GM21529 (cell line): Measurements from ENCODE around the gene P2RX6.

Experiments
- ATAC-seq: cut with Tn5 transposase; IDR thresholded peaks from one replicate; pipeline ENCODE4 v1.9.1; 2021; ENCODE audit not compliant: unreplicated experiment

The P2RX6 gene

DNA sequence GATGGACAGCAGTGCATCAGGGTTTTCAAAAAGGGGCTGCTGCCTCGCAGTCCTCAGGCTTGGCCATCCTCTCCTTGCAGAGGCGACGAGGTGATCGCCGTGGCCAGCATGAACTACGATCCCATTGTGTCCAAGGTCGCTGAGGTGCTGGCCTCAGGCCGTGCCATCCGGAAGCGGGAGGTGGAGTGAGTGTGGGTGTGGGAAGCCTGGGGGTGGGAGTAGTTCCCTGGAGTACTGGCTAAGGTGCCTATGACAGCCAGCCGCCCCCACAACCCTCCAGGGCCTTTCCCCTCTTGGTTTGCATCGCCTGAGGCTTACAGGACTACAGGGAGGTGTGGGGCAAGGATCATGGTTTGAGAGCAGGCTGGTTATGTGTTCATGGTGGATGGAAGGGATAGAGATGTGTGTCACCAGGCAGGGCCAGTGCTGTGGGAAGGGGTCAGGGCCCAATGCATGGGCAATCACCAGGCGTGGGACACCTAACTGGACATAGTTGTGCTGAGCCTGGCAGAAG is 35.0 kb upstream of the P2RX6 start:
- ATAC-seq: no peak

DNA sequence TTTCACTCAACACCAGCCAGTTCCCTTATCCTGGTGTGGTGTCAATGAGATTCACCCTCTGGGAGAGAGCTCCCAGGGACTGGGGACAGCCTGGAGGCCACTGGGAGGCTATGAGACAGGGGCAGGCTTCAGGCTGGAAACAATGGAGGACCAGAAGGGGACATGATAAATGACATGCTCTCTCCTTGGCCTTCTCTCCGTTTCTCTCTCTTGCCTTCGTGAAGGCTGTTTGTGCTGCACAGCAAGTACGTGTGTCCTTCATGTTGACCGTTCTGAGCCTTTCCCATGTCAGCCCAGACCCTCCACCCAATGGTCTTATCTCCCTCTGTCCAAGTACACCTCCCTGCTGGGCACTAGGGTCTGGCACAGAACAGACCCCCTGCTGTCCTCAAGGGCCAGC is 34.4 kb upstream of the P2RX6 start:
- ATAC-seq: no peak

DNA sequence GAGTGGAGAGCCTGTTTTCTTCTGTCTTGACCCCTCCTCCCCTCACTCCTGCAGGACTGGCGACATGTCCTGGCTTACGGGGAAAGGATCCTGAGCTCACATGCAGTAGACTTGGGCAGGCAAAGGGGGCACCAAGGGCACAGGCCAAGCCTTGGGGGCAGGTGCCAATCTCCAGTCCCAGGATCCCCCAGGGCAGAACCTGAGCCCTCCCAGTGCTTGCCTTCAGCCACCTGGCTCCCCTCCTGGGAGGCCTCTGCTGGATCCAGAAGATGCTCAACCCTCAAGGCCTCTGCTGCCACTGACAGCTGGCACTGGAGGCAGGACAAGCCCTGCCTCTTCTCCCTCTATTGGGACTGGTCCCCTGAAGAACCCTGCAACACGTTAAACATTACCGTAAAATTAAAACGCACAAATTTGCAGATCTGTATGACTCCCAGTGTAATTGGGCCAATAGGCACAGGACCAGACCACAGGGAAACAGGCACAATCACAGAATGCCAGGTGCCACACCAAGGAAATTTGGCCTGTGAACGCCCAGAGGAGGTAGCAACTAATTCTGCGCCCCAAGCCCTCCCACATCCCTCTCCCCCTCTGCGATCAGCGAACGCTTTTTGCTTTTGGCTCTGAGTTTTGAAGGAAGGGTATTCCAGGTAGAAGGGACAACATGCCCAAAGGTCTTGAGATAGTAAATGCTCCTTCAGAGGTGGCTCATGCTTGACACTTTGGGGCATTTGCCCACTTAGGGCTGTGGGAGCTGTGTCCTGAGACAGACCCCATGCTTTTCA is 33.8 kb upstream of the P2RX6 start:
- no peak for ATAC-seq

GRCh38 chr22:20981787-20982562 is 33.0 kb upstream of the P2RX6 start, which contains the start of gene LZTR1:
Gene LZTR1 (plus strand): TSS chr22:20982297. CDS start chr22:20982372, 75 bp downstream.
- peak; percentile 71 for ATAC-seq

DNA sequence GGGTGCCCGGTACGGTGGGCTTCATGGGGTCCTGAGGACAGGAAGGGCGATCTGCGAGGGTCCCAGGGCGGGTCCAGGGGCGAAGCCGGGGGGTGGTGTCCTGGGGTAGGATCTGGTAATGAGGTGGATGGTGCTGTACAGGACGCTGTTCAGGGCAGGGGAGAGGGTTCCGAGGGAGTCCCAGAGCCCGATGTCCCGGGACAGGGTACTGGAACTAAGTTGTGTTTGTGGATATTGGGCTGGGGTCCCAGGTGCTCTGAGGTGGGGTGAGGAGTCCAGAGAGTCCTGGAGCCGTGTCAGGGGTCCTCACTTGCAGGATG is 32.4 kb upstream of the P2RX6 start:
- no peak for ATAC-seq

- ATAC-seq: no peak
Observed at GRCh38 chr22:20983081-20983771, 31.7 kb upstream of the P2RX6 start.

GRCh38 chr22:20985720-20986119 is 29.2 kb upstream of the P2RX6 start:
- no peak for ATAC-seq

DNA sequence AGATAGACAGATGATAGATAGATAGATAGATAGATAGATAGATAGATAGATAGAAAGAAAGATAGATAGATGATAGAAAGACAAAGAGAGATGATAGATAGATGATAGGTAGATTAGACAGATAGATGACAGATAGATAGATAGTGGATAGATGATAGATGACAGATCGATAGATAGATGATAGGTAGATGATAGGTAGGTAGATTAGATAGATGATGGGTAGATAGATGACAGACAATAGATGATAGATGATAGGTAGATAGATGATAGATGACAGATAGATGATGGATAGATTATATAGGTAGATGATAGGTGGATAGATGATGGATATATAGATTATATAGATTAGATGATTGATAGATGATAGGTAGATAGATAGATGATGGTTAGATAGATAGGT is 28.6 kb upstream of the P2RX6 start:
- ATAC-seq: no peak

GRCh38 chr22:20987375-20987774 is 27.6 kb upstream of the P2RX6 start:
- no peak for ATAC-seq

DNA sequence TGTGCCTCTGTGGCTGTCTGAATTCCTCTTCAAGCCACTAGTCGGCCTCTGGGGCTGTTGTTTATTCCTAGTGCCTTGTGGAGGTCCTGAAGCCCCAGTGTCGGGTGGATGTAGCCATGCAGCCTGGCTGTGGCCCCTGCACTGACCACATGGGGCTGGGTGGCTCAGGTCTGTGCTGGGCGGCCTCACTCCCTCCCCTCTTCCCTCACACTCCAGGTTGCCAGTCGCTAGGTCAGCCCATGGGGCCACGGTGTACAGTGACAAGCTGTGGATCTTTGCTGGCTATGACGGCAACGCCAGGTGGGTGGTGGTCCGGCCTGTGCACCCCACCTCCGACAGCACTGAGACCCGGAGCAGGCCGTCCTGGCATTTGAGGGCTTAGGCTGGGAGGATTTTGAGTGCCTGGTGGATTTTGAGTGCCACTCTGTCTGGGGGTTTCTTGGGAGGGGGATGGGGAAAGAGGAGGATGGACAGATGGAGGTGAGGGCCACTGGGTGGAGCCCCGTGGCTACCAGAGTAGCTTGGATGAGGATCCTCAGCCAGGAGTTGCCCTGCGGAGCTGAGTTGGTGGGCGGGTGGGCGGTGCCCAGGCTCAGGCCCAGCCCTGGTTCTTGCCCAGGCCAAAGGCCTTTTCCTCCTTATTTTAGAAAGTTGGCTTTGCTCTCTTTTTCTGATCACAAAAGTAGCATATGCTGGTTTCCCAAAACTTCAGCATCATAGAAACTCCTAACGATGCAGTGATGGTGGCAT is 26.2 kb upstream of the P2RX6 start:
- ATAC-seq: no peak

DNA sequence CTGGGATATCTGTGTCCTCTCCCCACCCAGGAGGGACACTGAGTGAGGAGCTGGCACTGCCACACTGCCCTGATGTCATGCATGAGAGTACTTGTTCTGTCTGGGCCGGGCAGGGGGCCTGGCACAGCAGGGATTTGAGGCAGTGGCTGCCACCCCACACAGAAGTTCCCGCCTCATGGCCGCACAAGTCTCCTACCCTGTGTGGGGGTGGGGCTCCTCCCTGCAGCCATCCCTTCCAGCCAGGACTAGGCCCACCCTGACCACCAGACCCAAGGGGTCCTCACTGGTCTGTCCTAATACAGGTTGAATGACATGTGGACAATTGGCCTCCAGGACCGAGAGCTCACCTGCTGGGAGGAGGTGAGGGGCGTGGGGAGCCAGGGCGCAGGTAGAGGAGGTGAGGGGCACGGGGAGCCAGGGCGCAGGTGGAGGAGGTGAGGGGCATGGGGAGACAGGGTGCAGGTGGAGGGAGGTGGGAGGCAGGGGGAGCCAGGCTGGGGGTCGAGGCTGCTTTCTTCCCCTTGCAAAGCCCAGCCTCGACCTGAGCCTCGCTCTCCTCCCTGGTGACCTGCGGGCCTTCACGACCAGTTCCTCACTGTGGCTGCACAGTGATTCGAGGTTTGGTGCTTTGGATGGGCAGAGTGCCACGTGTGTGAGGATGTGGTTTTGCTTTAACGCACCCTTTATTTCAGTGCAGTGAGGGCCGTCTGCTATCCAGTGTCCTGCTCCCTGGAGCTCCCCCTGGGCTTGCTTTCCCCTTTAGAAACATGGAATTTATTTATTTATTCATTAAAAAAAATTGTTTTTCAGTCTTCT is 25.4 kb upstream of the P2RX6 start:
- no peak for ATAC-seq

- ATAC-seq: no peak
Observed at GRCh38 chr22:20990184-20991180, 24.5 kb upstream of the P2RX6 start.

DNA sequence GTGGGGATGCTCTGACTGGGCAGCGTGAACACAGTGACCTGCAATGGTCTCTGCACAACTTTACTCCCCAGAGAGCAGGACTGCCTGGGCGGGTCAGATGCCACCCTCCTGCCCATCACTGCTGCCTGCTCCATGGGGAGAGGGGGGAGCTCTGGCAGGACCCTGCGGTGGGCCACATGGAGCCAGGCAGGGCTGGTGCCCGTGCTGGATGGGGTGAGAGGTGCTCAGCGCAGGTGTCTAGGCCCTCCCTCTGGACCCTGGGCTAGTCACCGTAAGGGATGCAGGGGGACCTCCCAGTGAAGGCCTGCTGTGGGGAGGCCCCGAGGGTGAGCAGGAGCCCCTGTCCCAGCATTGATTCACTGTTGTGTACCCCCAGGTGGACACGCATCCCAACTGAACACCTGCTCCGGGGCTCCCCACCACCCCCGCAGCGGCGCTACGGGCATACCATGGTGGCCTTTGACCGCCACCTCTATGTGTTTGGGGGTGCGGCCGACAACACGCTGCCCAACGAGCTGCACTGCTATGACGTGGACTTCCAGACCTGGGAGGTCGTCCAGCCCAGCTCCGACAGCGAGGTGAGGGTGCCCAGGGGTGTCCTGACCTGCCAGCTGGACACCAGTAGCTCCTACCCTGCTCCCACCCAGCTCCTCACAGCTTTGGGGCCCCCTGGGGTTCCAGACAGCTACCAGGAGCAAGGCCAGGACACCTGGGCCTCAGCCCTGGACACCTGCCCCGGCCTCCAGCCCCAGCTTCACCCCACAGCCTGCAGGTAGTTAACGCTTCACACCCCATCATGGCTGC is 23.5 kb upstream of the P2RX6 start:
- ATAC-seq: no peak

DNA sequence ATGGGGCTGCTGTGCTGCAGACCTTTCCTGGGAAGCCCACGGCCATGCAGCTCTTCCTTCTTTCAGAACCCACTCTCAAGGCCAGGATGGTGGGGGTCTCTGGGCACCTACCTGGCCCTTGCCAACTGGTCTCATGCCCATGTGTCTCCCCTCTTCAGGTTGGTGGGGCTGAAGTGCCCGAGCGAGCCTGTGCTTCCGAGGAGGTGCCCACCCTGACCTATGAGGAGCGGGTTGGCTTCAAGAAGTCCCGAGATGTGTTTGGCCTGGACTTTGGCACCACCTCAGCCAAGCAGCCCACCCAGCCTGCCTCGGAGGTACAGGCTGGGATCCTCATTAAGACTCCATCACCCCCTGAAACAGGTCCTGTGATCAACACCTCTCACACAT is 22.9 kb upstream of the P2RX6 start:
- no peak for ATAC-seq

DNA sequence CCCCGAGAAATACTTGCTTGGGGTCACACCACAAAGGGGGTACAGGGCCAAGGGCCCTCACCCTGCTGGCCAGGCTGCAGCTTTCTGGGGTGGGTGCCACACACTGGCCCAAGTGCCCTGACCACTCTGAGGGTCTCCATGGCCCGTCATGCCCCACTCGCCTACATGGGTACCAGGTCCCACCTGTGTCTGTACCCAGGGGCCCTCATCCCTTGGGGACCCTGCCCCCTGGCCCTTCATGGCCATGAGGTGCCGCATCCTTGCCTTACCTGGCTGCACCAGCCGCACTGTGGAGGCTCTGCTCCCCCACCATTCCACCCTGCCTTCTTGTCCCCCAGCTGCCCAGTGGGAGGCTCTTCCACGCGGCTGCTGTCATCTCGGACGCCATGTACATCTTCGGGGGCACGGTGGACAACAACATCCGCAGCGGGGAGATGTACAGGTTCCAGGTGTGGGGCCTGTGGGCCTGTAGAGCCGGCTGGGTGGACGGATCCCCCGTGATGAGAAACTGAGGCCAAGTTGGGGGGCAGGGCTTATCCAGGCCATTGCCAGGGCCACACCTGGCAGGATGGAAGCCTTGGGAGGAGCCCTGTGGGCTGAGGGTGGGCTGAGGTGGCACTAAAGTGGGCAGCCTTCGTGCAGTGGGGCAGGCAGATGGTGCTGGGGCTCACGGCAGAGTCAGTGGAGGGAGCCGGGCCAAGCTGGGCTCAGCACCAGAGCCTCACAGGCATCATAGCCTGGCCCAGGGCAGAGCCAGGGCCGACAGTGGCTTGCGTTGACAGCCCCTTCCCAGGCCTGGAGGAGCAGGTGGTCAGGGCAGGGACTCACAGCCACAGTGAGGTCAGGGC is 22.3 kb upstream of the P2RX6 start:
- no peak for ATAC-seq

- no peak for ATAC-seq
Observed at GRCh38 chr22:20993304-20994127, 21.4 kb upstream of the P2RX6 start.
